CD4-positive, alpha-beta T cell treated with Interleukin-2 at 100 ng/mL for 4 hours (primary cell): Measurements from ENCODE around the gene TINAG.

Experiments used
- DNase-seq: peaks from one replicate; pipeline ENCODE4 v3.0.0-alpha.2; 2020; ENCODE audit warnings: low spot score

The TINAG gene

GRCh38 chr6:54308289-54308985, at the start of gene TINAG:
Gene TINAG, plus strand, starts transcription at chr6:54308441. Its CDS starts 110 bp downstream, at chr6:54308551.
- DNase-seq, result no peak

DNA sequence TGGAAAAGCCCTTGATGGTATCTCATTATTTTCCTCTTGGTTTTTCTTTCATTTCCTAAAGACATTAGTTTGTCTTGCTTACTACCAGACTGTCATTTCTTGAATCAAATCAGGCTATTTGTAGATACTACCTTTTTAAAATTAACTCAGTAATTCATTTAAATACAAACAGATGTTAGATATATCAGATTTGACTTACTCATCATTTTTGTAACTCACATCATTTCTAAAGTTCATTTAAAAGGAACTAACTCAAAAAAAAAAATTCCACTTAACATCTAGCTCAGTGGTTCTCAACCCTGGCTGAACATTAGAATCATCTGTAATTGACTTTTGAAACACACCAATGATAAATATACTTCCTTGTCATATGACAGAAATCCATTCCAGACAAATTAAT, 48.2 kb upstream of the TINAG start:
- DNase-seq, result no peak

DNA sequence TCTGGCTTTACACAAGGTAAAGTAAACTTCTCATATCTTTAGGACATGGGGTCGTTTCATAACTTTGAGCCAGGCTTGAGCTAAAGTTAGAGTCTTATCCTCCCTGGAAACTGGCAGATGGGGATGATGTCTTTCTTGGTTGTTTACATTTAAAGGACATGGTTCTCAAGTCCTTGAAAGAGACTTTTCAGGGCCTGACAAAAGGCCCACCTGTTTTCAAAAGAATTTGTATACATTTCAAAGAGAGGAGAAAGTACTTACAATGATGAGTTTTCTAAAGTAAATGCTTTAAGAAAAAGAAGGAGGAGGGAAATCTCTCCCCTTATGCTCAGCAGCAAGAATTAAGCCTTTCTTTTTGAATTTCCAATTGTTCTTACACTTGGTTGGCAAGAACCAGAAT, 45.7 kb upstream of the TINAG start:
- DNase-seq, result no peak

DNA sequence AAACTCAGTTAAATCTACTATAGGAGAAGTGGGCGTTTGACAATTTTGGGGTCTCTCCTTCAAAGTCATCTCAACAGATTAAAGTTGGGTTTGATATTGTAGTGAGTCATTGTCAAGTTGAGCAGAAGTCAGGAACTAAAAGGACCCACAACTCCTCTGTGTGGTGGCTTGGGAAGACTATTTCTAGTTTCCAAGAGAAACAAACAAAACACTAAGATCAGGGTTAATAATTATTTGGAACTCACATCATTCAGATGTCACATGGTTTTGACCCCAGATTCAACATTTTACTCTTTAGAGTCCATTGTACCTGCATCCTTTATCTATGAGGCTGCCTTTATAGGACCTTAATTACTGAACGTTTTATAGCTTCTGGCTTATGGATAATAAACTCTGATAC, 45.3 kb upstream of the TINAG start:
- no peak for DNase-seq

DNA sequence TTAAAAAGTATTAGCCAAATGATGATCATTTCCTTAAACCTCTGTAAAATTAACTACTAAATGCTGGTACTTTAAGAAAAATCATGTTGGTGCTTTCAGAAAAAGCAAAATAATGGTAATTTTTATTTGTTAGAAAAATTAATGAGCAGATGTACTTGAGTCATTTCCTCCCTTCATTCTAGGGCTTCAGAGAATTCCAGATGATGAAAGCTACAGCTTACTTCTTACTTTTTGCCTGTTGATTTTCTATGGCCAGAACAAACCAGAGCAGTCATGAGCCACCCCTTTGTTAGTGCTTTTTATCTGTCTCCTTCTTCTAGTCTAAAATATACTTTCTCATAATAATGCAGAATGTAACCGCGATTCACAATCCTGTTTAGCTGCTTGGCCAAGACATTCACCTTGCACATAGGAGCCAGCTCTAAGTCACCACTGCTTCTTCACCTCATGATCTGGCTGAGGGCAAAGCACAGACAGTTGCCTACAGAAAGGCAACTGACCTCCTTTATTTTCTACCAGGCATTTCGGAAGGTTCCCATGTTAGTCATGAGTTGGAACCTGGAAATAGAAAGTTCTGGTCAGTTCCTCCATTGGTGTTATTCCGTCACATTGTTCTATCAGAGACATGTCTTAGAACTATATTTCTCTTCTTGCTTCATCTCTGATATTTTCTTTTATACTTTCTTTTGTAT, 43.5 kb upstream of the TINAG start:
- DNase-seq, result no peak

DNA sequence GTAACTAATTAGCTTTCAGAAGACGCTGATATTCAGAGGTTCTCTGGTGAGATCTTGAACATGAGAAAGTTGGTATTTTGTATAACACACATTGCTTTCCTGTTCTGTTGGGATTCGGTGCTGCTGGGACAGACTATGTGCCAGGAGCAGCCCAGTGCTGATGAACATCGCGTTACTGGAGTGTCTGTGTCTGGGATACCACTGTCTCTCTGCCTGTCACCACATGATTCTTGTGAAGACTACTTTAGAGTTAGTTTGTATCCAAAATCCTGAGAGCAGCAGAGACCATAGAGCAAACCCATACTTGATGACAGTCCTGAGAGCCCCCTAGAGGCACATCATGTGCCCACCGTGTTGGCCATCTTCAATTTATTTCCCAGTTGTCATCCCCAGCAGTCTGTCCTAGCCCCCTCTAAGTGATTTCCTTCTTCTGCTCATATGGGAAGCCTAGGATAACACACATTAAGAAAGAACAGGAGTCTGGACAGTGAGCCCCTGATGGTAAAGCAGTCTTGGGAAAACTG, 41.8 kb upstream of the TINAG start:
- no peak for DNase-seq

DNA sequence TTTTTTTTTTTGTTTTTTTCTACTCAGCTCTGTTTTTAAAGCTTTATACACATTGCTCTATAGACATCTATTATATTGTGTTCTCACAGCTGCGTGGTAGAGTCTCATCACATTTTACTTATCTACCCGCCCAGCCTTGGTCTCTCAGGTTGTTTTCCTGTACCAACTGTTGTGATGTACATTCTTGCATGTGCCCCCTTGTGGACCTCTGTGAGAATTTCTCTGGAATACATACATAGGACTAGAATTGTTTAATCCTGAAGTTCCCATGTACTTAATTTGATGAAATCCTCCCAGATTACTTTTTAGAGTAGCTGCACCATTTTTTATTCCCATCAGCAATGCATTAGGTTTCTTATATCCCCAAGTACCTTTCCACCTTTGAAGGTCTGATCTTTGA, 40.4 kb upstream of the TINAG start:
- no peak for DNase-seq

DNA sequence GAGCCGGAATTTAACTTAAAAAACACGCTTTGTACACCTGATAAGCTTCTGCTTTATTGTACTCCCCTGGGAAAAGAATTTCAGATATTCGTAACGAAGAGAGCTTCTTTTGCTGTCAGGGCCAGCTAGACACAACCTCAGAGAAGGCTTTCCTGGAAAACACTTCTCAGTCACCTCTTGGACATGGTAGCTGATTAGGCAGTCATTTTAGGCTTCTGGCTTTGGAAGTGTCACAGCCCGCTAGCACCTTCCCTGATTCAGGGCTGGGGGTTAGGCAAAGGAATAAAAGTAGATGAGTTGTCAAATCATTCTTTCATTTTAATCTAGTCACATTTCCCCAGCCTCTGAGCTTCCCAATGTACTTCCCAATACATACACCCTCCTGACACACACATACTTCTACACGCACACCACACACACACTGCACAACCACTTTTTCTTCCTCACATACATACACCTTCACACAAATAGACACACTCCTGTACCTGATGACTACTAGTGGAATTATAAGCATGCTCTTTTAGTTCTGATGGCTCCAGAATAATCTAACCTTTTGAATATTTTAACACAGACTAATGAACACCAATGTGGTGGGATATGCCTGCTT, 34.9 kb upstream of the TINAG start:
- DNase-seq, result no peak

DNA sequence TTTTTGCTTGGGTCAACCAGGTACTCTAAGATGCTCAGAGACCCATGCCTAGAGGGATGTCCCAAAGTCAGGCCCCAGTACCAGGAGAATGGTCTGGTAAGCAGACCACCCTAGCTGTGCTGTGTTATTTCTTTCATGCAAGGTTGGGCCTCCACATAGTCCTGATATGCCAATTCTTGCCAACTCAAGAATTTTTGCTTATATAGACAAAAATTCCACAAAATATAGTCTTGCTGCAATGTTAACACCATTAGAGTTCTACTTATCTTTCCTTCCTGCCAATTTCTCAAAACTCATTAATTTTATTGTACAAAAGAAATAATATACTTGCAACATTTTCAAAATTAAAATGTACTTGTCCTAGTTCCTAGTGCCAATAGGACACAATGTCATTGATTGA, 33.9 kb upstream of the TINAG start:
- DNase-seq, result no peak

GRCh38 chr6:54282186-54282585, 26.1 kb upstream of the TINAG start:
- DNase-seq, result no peak

GRCh38 chr6:54284161-54284860, 23.9 kb upstream of the TINAG start:
- DNase-seq, result no peak

DNA sequence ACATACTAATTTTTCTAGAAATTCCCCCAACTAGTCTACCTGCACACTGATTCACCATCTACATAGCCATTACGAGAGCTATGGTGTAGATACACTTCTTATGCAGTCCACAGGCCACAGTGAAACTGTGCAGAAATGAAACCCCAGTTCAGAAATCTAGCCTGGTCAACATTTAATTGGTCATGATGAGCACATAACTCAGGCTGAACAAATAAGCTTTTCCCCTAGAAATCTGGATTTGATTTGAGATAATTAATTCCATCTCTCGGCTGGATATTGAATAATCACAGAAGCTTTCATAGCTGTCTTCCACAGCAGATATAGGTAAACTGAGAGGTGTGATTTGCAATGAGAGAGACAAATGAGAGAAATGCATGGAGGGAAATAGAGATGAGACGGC, 22.6 kb upstream of the TINAG start:
- no peak for DNase-seq

- no peak for DNase-seq
Measured at GRCh38 chr6:54286141-54286540, 22.1 kb upstream of the TINAG start.

DNA sequence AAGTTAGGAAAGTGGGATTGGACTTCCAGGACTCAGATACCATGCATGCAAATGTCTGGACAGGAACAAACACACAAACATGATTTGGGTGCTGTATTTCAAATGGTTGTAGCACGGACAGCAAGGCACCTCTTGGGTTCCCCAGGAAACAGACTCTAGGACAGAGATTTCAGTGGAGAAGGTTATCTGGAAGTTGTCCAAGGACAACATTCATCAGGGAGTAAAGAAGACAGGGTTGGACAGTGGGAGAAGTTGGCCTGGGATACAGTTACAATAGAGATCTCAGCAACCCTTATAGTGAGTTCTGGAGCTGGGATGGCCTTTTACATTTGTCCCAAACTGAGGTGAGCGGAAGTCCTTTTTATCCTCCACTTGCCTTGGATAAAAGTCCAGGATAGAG, 19.8 kb upstream of the TINAG start:
- no peak for DNase-seq

DNA sequence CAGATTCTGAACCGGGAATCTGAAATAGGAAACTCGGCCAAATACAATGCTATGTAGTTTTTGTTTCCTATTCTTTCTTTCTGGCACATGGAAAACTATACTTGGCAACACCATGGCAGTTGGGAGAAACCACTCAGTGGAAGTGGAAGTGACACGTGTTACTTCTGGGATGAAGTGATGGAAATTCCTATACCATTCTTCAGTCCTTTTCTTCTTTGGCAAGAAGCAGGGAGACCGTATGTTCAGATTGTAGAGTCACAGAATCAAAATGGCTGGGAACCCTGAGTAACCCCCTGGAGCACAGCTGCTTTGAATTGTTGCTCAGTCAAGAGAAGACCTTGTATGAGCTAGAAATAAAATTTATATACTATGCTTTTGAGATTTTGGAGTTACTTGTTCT, 18.8 kb upstream of the TINAG start:
- DNase-seq, result no peak

DNA sequence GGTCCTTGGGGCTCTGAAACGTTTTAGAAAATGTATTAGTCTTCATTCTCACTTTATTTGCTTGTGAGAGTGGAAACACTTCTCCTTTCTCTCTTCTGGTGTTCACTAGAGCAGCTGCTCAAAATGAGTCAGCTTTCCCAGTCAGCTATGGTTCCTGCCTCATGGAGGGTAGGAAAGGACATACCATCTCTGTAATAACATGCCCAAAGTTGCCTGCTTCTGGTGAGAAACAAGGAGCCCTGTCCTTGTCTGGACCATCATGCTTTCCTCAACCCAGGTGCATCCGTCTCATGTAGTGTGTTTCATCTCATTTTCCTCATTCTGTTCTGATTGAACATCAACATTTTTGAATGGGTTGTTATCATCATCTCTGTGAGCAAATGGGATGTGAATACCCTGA, 17.1 kb upstream of the TINAG start:
- no peak for DNase-seq

DNA sequence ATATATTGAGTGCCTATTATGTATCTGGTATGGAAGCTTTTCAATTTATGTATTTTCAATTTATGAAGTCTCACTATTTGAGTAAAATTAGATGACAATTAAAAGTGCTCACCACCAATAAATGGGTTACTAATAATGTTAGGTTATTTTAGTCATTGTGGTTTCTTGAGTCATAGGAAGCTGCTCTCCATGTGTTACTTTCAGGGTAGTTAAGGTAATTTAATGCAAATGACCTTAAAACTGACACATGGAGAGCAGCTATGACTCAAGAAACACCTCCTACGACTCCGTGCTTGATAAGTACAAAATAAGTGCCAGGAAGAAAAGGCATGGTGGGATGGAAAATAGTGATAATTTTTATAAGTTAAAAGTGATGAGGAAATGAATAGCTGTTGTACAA, 16.5 kb upstream of the TINAG start:
- no peak for DNase-seq

GRCh38 chr6:54294965-54295532, 13.2 kb upstream of the TINAG start:
- no peak for DNase-seq

- DNase-seq, result no peak
Measured at GRCh38 chr6:54299542-54300269, 8.5 kb upstream of the TINAG start.

DNA sequence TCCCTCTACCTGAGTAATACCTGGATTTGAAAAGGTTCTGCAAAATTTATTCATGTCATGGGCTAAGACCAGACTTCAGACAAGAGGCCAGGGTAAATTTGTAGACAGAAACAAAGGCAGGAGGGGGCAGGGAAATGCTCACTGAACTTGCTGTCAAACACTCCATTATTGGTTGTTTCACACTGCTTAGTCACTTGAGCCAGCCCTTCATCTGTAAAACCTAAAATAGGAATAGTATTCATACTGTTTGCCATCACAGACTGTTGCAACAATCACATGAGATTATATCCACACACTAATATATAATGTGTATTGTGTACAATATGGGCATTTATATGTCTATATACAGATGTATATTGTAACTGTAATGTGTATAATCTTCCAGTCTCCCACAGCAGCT, 6.5 kb upstream of the TINAG start:
- DNase-seq, result no peak

- DNase-seq, result no peak
Measured at GRCh38 chr6:54307439-54307910, 766 bp upstream of the TINAG start.

DNA sequence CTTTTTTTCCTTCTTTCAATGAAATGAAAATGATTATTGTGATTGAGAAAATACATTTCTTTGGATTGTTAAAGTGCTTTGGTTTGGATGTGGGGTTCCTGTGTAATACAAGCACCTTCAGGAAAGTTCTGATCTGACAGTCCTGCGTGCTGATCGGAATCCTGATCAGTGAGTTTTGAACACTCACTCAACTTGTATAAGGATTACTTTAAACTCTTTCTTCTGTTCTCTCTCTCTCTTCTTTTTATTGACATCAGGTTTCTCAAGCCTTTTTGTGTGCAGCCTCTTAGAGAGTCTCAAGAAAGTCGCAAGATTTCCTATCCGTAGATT, 710 bp downstream of the TINAG start:
- DNase-seq, result no peak
